ENCODE measurements around the gene SLC7A5.
"Not testable (repeated sequence)": the region's sequence is repeated elsewhere in the genome, so short reads cannot be mapped to it uniquely, and the experiment has no call there.

SLC7A5 gene

GRCh38 chr16:87817910-87818309 is 51.4 kb downstream of the SLC7A5 start:
- in situ Hi-C loops (cut with MboI; ENCODE audit: low sequenced_read_pairs, unreplicated experiment), result no loop called here
- TF ChIP-seq CTCF (IDR thresholded peaks at IDR 0.05; ENCODE audit: borderline replicate concordance, control extremely low read depth, extremely low read depth, insufficient read depth, missing control alignments), result no peak
- DNase-seq (ENCODE audit: low spot score), result no peak

DNA sequence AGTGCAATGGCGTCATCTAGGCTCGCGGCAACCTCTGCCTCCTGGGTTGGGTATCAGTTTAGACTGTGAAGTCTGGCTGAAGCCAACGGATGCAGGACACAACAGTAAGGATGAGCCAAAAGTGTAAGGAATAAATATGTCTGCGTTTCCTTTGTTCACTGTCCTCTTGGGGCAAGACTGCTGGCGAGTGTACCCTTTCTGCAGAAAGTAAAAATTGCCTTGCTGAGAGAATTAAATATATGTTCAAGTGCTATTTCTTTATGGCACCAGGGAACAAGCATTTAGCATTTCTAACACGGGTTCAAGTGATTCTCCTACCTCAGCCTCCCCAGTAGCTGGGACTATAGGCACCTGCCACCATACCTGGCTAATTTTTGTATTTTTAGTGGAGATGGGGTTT is 51.9 kb downstream of the SLC7A5 start:
- DNase-seq (ENCODE audit: low spot score); in situ Hi-C loops (cut with MboI; ENCODE audit: low sequenced_read_pairs, unreplicated experiment): not testable (repeated sequence)

- no peak for DNase-seq (ENCODE audit: low spot score)
- in situ Hi-C loops (cut with MboI; ENCODE audit: low sequenced_read_pairs, unreplicated experiment), result no loop called here
- TF ChIP-seq CTCF (IDR thresholded peaks at IDR 0.05; ENCODE audit: borderline replicate concordance, control extremely low read depth, extremely low read depth, insufficient read depth, missing control alignments), result no peak
These were observed 52.7 kb downstream of the SLC7A5 start for GRCh38 chr16:87816507-87817100.

DNA sequence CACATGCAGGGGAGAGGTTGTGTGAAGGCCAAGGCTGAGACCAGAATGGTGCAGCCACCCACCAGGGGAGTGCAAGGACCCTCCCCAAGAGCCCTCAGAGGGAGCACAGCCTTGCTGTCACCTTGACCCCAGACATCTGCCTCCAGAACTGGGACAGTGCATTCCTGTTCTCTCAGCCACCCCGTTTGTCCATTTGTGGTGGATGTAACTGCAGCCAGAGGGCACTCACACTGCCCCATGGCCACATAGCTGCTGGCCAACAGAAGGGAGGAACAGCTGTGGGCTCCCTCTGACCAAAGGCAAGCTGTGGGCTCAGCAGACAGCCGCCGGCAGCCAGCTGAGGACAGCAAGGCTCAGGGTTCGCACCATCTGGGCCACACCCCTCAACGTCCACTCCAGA is 53.7 kb downstream of the SLC7A5 start:
- TF ChIP-seq CTCF (IDR thresholded peaks at IDR 0.05; ENCODE audit: borderline replicate concordance, control extremely low read depth, extremely low read depth, insufficient read depth, missing control alignments), result no peak
- no peak for DNase-seq (ENCODE audit: low spot score)
- in situ Hi-C loops (cut with MboI; ENCODE audit: low sequenced_read_pairs, unreplicated experiment), result no loop called here

DNA sequence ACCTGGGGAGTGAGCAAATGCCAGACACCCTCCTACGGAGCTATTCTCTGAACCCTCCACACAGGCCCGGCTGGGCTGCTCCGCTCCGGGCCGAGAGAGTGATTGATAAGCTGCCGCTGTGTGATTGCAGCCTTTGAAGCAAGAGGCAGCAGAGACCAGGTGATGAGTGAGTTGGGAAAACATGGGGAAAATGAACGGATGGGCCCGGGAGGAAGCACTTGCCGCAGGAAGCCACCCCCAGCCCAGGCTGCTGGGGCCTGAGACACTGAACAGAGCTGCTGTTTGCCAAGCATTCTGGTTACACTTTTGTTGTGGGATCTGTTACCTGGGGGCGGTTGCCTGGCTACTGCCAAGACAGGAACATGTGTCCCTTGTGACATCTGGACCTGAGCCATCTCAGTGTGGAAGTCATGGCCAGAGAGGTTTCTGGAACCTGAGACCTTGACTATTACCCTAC is 57.1 kb downstream of the SLC7A5 start:
- in situ Hi-C loops (cut with MboI; ENCODE audit: low sequenced_read_pairs, unreplicated experiment), result no loop called here
- TF ChIP-seq CTCF (IDR thresholded peaks at IDR 0.05; ENCODE audit: borderline replicate concordance, control extremely low read depth, extremely low read depth, insufficient read depth, missing control alignments), result no peak
- no peak for DNase-seq (ENCODE audit: low spot score)

DNA sequence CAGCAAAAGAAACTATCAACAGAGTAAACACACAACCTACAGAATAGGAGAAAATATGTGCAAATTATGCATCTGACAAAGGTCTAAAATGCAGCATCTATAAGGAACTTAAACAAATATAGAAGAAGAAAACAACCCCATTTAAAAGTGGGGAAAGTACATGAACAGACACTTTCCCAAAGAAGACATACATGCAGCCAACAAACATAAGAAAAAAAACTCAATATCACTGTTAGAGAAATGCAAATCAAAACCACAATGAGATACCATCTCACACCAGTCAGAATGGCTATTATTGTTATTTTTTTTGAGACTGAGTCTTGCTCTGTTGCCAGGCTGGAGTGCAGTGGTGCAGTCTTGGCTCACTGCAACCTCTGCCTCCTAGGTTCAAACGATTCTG is 57.9 kb downstream of the SLC7A5 start:
- in situ Hi-C loops (cut with MboI; ENCODE audit: low sequenced_read_pairs, unreplicated experiment); DNase-seq (ENCODE audit: low spot score): not testable (repeated sequence)

DNA sequence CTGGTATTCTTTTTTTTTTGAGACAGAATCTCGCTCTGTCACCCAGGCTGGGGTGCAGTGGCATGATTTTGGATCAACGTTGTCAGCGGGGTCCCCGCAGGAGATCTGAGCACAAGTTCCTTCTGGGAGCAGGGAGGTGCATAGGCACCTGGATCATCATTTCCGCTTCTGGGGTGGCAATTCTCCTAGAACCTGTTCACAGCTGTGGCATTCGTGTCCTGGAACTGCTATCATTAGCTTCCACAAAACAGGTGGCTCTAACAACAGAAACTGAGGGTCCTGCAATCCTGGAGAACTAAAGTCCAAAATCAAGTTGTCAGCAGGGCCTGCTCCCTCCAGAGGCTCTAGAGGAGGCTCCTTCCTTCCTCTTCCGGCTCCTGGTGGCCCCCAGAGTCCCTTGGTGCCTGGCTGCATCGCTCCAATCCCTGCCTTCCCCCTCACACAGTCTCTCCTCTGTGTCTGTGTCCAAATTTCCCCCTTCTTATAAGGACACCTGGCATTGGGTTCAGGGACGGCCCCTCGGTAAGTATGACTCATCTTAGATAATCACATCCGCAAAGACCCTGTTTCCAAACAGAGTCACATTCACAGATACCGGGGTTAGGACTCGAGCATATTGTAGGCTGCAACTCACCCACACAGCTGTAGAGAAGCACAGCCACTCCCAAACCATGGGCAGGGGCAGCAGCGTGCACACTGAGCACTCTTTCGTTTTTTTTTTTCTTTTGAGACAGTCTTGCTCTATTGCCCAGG is 60.0 kb downstream of the SLC7A5 start:
- peak; percentile 80 for DNase-seq (ENCODE audit: low spot score)
- in situ Hi-C loops (cut with MboI; ENCODE audit: low sequenced_read_pairs, unreplicated experiment), result no loop called here
- TF ChIP-seq CTCF (IDR thresholded peaks at IDR 0.05; ENCODE audit: borderline replicate concordance, control extremely low read depth, extremely low read depth, insufficient read depth, missing control alignments), result no peak
